Measurements from ENCODE around the gene ZNF662. TPM values are rescaled to one million over a fixed set of nuclear protein-coding genes. Genes with fewer than 3 reads are reported as not detected.

Gene ZNF662
- total and polyA plus RNA-seq, 2 of the 13 experiments (the other 11 are each of a cell fraction or from before 2014, with no cell fraction given) = not detected

DNA sequence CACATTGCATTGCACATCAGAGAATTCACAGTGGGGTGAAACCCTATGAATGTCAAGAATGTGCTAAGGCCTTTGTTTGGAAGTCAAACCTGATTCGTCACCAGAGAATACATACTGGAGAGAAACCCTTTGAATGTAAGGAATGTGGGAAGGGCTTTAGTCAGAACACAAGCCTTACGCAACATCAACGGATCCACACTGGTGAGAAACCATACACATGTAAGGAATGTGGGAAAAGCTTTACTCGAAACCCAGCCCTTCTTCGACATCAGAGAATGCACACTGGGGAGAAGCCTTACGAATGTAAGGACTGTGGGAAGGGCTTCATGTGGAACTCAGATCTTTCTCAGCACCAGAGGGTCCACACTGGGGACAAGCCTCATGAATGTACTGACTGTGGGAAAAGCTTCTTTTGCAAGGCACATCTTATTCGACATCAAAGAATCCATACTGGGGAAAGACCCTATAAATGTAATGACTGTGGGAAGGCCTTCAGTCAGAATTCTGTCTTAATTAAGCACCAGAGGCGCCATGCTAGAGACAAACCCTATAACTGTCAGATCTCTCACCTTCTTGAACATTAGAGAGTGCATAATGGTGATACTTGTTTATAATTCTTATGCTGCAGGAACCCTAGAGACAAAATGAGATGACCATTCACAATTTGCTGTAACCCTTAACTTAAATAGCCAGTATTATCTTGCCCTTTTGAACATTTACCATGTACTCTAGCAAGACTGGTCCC is 9.0 kb downstream of the ZNF662 start (continued):
- TF ChIP-seq NR1H2 (CRISPR knock-in tag; IDR thresholded peaks at IDR 0.05; ENCODE audit: borderline replicate concordance, low read depth) (no peak), ETV5 (CRISPR knock-in tag; IDR thresholded peaks at IDR 0.05; ENCODE audit: borderline replicate concordance) (no peak), ZNF326 (CRISPR knock-in tag; IDR thresholded peaks at IDR 0.05; ENCODE audit: borderline replicate concordance) (no peak), GATAD2A (CRISPR knock-in tag; IDR thresholded peaks at IDR 0.05) (peak; percentile 45; the same call in 1 of the 2 replicates), SKI (IDR thresholded peaks at IDR 0.05; ENCODE audit: partially characterized antibody) (no peak), SMAD1 (CRISPR knock-in tag; IDR thresholded peaks at IDR 0.05; ENCODE audit: borderline replicate concordance, low read depth) (no peak), ZNF713 (CRISPR knock-in tag; IDR thresholded peaks at IDR 0.05) (no peak), CEBPB (IDR thresholded peaks at IDR 0.05; ENCODE audit: borderline replicate concordance, low read depth, low read length) (peak; percentile 94), KDM5B (CRISPR knock-in tag; IDR thresholded peaks at IDR 0.05; ENCODE audit: borderline replicate concordance) (no peak), EP300 (IDR thresholded peaks at IDR 0.05; ENCODE audit: low read depth in 2 of 2, low read length in 2 of 2) (0 out of 4 replicates have a peak, but pooled peaks of 1 of the 2 experiments have one; percentile 32), EP300 (CRISPR knock-in tag; IDR thresholded peaks at IDR 0.05; ENCODE audit: borderline replicate concordance) (no peak; the same call in 1 of the 2 replicates), RBAK (CRISPR knock-in tag; IDR thresholded peaks at IDR 0.05) (no peak), MIER3 (CRISPR knock-in tag; IDR thresholded peaks at IDR 0.05; ENCODE audit: borderline replicate concordance) (peak; percentile 18; the same call in 1 of the 2 replicates), SALL2 (CRISPR knock-in tag; IDR thresholded peaks at IDR 0.05) (no peak)
- TF ChIP-seq, protein P1, sequence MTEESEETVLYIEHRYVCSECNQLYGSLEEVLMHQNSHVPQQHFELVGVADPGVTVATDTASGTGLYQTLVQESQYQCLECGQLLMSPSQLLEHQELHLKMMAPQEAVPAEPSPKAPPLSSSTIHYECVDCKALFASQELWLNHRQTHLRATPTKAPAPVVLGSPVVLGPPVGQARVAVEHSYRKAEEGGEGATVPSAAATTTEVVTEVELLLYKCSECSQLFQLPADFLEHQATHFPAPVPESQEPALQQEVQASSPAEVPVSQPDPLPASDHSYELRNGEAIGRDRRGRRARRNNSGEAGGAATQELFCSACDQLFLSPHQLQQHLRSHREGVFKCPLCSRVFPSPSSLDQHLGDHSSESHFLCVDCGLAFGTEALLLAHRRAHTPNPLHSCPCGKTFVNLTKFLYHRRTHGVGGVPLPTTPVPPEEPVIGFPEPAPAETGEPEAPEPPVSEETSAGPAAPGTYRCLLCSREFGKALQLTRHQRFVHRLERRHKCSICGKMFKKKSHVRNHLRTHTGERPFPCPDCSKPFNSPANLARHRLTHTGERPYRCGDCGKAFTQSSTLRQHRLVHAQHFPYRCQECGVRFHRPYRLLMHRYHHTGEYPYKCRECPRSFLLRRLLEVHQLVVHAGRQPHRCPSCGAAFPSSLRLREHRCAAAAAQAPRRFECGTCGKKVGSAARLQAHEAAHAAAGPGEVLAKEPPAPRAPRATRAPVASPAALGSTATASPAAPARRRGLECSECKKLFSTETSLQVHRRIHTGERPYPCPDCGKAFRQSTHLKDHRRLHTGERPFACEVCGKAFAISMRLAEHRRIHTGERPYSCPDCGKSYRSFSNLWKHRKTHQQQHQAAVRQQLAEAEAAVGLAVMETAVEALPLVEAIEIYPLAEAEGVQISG (CRISPR knock-in tag; IDR thresholded peaks at IDR 0.05) = peak; percentile 24; the same call in 1 of the 2 replicates
- TF ChIP-seq, protein P2, sequence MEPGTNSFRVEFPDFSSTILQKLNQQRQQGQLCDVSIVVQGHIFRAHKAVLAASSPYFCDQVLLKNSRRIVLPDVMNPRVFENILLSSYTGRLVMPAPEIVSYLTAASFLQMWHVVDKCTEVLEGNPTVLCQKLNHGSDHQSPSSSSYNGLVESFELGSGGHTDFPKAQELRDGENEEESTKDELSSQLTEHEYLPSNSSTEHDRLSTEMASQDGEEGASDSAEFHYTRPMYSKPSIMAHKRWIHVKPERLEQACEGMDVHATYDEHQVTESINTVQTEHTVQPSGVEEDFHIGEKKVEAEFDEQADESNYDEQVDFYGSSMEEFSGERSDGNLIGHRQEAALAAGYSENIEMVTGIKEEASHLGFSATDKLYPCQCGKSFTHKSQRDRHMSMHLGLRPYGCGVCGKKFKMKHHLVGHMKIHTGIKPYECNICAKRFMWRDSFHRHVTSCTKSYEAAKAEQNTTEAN (CRISPR knock-in tag; conservative IDR thresholded peaks at IDR 0.05) = 0 out of 2 replicates have a peak, but pooled peaks have one; percentile 38
- TF ChIP-seq, protein P3, sequence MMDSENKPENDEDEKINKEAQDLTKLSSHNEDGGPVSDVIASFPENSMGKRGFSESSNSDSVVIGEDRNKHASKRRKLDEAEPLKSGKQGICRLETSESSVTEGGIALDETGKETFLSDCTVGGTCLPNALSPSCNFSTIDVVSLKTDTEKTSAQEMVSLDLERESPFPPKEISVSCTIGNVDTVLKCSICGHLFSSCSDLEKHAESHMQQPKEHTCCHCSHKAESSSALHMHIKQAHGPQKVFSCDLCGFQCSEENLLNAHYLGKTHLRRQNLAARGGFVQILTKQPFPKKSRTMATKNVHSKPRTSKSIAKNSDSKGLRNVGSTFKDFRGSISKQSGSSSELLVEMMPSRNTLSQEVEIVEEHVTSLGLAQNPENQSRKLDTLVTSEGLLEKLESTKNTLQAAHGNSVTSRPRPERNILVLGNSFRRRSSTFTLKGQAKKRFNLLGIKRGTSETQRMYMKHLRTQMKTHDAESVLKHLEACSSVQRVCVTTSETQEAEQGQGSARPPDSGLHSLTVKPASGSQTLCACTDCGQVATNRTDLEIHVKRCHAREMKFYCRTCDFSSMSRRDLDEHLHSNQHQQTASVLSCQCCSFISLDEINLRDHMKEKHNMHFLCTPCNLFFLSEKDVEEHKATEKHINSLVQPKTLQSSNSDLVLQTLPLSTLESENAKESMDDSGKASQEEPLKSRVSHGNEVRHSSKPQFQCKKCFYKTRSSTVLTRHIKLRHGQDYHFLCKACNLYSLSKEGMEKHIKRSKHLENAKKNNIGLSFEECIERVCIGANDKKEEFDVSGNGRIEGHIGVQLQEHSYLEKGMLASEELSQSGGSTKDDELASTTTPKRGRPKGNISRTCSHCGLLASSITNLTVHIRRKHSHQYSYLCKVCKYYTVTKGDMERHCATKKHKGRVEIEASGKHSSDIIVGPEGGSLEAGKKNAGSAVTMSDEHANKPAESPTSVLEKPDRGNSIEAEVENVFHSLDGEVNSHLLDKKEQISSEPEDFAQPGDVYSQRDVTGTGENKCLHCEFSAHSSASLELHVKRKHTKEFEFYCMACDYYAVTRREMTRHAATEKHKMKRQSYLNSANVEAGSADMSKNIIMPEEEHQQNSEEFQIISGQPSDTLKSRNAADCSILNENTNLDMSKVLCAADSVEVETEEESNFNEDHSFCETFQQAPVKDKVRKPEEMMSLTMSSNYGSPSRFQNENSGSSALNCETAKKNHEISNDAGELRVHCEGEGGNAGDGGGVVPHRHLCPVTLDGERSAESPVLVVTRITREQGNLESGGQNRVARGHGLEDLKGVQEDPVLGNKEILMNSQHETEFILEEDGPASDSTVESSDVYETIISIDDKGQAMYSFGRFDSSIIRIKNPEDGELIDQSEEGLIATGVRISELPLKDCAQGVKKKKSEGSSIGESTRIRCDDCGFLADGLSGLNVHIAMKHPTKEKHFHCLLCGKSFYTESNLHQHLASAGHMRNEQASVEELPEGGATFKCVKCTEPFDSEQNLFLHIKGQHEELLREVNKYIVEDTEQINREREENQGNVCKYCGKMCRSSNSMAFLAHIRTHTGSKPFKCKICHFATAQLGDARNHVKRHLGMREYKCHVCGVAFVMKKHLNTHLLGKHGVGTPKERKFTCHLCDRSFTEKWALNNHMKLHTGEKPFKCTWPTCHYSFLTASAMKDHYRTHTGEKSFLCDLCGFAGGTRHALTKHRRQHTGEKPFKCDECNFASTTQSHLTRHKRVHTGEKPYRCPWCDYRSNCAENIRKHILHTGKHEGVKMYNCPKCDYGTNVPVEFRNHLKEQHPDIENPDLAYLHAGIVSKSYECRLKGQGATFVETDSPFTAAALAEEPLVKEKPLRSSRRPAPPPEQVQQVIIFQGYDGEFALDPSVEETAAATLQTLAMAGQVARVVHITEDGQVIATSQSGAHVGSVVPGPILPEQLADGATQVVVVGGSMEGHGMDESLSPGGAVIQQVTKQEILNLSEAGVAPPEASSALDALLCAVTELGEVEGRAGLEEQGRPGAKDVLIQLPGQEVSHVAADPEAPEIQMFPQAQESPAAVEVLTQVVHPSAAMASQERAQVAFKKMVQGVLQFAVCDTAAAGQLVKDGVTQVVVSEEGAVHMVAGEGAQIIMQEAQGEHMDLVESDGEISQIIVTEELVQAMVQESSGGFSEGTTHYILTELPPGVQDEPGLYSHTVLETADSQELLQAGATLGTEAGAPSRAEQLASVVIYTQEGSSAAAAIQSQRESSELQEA (CRISPR knock-in tag; IDR thresholded peaks at IDR 0.05; ENCODE audit: not compliant biosample characterization) = no peak
